Ovary (tissue), 3 donors: ENCODE measurements around the gene CH25H.

Source experiments
- POLR2A ChIP-seq: fragments of 450-650 bp; IDR thresholded peaks from one replicate; pipeline ENCODE4 v1.6.1; 2017; ENCODE audit warnings: antibody characterized with exemption, mild to moderate bottlenecking, moderate library complexity
- TF ChIP-seq, protein P1 (sequence below), 3 donors: fragments of 450-650 bp in 2 of 3; fragments of 200-600 bp in 1 of 3; IDR thresholded peaks; one replicate each; pipeline versions ENCODE4 v1.5.1 to v1.8.0; 2016 to 2022; ENCODE audit warnings: antibody characterized with exemption in 3 of 3, mild to moderate bottlenecking in 1 of 3
- donor health status: DM: no; HTN: no; CAD: no.

DNA sequence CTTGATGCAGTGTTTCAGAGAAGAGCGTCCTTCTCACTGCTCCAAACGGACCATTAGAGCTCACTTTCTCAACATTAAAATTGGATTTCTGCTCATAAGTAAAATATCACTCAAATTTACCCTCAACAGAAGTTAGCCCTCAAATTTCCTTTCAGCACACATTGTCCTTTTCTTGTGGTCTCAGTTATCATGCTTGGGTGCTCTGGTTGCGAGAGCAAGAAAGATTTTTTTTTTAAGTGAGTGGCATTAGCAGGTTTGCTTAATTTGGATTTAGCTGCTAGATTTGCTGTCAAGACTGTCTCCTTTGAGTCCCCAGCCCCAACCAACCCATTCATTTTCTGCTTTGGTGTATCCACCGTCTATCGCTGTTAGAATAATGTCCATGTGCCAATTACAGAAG, 2.6 kb upstream of the CH25H start:
- TF ChIP-seq, protein P1, sequence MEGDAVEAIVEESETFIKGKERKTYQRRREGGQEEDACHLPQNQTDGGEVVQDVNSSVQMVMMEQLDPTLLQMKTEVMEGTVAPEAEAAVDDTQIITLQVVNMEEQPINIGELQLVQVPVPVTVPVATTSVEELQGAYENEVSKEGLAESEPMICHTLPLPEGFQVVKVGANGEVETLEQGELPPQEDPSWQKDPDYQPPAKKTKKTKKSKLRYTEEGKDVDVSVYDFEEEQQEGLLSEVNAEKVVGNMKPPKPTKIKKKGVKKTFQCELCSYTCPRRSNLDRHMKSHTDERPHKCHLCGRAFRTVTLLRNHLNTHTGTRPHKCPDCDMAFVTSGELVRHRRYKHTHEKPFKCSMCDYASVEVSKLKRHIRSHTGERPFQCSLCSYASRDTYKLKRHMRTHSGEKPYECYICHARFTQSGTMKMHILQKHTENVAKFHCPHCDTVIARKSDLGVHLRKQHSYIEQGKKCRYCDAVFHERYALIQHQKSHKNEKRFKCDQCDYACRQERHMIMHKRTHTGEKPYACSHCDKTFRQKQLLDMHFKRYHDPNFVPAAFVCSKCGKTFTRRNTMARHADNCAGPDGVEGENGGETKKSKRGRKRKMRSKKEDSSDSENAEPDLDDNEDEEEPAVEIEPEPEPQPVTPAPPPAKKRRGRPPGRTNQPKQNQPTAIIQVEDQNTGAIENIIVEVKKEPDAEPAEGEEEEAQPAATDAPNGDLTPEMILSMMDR (IDR thresholded peaks at IDR 0.05) = no peak
- no peak for TF ChIP-seq POLR2A
